Uterus (tissue), 2 donors: ENCODE data around the gene RIC8B.

Experiments
- POLR2A ChIP-seq, 2 donors: fragments of 450-650 bp; IDR thresholded peaks; one replicate each; pipeline ENCODE4 v1.6.1; 2016; ENCODE audit warnings: antibody characterized with exemption in 2 of 2, mild to moderate bottlenecking in 1 of 2, moderate library complexity in 1 of 2
- TF ChIP-seq, protein P1 (sequence below), 4 experiments: fragments of 200-600 bp in 2 of 4; fragments of 450-650 bp in 2 of 4; sonication (generic) in 2 of 4; IDR thresholded peaks; one replicate each; pipeline ENCODE4 v1.5.1; 2016 to 2019; ENCODE audit warnings: antibody characterized with exemption in 4 of 4, mild to moderate bottlenecking in 2 of 4, moderate library complexity in 1 of 4

DNA sequence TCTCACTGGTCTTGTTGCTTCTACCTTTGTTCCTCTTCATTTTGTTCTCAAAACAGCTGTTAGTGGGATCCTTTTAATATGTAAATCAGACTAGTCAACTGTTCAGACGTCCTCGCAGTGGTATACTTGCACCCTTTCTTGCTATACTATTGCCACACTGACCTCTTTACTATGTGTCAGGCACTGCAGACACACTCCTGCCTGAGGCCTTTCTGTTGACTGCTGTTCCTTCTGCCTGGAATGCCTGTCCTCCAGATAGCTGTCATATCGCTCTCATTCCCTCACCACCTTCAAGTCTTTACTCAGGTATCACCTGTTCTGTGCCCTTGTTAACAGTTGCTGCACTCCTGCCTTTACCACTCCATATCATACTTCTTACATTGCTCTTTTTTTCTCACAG, 91.2 kb downstream of the RIC8B start:
- TF ChIP-seq, protein P1, sequence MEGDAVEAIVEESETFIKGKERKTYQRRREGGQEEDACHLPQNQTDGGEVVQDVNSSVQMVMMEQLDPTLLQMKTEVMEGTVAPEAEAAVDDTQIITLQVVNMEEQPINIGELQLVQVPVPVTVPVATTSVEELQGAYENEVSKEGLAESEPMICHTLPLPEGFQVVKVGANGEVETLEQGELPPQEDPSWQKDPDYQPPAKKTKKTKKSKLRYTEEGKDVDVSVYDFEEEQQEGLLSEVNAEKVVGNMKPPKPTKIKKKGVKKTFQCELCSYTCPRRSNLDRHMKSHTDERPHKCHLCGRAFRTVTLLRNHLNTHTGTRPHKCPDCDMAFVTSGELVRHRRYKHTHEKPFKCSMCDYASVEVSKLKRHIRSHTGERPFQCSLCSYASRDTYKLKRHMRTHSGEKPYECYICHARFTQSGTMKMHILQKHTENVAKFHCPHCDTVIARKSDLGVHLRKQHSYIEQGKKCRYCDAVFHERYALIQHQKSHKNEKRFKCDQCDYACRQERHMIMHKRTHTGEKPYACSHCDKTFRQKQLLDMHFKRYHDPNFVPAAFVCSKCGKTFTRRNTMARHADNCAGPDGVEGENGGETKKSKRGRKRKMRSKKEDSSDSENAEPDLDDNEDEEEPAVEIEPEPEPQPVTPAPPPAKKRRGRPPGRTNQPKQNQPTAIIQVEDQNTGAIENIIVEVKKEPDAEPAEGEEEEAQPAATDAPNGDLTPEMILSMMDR (IDR thresholded peaks at IDR 0.05): no peak
- TF ChIP-seq POLR2A (IDR thresholded peaks at IDR 0.05): no peak
